GM21367 (cell line): ENCODE results near the gene LAMA4.

Source experiments
- ATAC-seq: cut with Tn5 transposase; IDR thresholded peaks from one replicate; pipeline ENCODE4 v1.9.1; 2021; ENCODE audit not compliant: unreplicated experiment

The LAMA4 gene

DNA sequence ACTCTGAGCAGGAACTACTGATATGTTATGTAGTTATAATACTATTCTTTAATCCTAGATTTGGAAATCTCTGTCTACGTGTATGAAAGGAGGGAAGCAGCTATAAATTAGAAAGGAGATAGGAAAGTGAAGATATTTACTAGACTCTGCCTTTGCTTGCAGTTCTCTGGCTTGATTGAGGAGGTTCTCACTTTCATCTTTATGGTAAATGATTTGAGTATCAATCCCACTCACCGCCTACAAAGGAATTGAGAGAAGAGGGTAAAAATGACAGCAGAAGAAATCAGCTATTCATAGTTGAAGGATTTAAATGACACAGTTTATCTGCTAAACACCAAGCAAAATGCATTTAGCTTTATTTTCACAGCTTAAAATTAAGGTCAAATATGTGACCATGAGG is 99.7 kb downstream of the LAMA4 start:
- ATAC-seq: no peak

DNA sequence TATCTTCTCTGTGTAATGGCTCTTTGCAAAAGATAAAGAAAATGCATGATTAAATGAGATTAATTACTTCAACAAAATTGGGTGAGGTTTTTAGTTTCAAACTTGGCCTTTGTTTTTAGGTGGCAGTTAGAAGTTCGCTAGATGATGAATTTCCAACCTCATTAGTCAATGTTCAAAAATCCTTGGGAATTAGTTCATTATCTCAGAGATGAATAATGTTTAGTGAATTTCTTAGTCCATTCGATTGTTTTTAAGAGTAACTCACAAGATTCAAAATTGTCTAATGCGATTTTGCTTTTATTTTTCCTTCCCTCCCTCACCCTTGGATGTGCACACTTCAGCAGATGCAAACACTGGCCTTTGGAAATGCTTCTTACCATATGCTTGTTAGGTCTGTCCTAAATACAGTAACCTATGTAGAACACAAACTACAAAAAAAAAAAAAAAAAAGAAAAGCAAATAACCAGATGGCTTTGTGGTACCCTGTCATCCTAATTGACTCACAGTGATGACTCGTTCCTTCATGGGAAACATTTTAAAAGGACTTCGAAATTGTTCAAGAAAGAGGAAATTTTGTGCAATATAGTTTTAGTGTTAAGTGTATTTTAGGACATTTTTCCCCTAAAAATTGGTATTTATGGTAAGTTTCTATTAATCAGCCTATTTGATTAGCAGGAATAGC is 100.3 kb downstream of the LAMA4 start:
- ATAC-seq: no peak

DNA sequence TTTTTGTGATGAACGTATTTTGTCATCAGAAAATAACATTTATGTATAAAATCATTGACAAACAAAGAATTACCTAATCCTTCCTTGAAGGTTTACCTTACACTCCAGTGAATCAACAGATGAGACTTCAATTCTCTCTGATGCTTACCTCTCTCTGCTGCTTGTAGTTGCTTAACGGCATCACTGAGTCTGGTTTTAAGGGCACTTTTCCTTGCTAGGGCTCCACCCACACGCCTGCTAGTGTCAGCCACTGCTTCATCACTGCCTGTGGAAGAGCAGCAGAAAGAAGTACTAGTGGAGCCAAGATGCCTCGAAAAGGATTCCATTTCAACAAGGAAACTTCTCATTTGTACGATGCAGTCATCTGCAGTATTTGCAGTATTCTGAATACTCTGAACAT is 104.0 kb downstream of the LAMA4 start:
- no peak for ATAC-seq

GRCh38 chr6:112149719-112150263 is 104.6 kb downstream of the LAMA4 start:
- no peak for ATAC-seq

- no peak for ATAC-seq
Observed at GRCh38 chr6:112149236-112149635, 105.1 kb downstream of the LAMA4 start.

DNA sequence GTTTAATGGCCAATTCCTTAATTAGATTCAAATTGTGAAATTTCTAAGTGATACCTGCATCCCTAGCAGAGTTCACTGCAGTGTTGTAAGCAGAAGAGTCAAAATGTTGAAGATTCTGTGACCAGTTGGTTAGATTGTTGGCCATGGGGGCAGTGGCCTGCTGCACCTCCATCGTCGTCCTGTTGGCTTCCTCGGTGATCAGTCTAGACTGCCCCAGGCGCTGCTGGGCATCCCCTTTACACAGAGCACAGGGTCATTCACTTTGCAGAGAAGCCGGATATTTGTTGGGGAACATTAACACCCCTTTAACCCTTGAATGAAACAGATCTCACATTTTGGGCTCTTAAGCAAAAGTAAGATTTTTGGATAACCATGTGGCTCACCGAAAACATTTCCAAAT is 106.3 kb downstream of the LAMA4 start:
- ATAC-seq: no peak

DNA sequence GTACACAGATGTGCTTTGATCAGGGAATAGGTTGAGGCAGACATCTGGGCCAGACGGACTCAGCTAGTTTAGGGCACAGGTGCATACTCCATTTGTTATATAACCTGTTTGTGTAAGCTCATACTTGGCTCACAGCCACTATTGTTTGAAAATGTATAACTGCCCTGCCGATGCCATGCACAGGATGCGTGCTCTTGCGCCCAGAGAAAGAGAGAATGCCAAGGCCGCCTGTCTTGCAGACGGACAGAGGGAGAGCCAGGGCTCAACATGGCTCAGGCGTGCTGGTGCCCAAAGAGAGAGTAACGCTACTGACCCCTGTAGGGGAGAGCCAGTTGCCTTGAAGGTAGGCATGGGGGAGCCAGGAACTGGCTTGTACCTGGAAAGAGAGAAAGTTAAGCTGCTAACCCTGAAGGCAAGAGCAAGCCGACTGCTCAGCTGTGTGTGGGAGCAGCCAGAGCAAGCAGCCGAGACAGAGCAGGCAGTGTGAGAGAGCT is 109.2 kb downstream of the LAMA4 start:
- ATAC-seq: no peak

DNA sequence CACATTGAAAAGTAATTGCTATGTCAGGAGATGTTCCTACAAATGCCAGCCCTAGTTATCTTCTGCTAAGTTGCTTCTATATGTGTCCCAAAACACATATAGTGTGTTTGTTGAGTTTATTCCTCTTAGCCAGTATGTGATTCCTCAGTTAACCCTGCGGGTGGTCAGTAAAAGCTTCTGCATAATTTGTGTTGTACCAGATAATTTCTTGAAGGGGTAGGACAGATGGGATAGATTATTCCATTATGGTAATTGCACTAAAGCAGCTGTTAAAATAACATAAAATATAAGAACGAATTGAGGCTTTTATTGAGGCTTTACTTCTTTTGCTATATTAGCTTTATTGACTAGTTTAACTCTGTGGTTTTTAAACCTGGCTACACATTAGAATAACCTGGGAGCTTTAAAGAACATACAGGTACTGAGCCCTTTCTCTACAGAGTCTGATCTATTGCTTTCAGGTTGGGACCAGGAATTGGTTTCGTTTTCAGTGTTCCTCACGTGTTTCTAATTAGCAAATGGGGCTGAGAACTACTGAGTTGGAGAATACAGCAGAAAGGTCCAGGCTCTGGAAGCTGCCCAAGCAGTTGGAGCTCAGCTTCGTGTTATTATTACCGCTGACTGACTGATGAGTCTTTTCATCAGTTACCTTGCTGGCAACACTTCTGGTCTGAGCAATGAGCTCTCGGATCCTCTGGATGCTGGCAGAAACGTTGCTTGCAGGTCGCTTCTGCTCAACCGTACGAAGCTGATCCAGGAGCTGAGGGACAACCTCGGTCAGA is 110.0 kb downstream of the LAMA4 start:
- no peak for ATAC-seq

- no peak for ATAC-seq
Observed at GRCh38 chr6:112141707-112142106, 112.7 kb downstream of the LAMA4 start.

- ATAC-seq: no peak
Observed at GRCh38 chr6:112139052-112139451, 115.3 kb downstream of the LAMA4 start.

GRCh38 chr6:112130878-112131277 is 123.5 kb downstream of the LAMA4 start:
- no peak for ATAC-seq

GRCh38 chr6:112128208-112128607 is 126.2 kb downstream of the LAMA4 start:
- no peak for ATAC-seq

DNA sequence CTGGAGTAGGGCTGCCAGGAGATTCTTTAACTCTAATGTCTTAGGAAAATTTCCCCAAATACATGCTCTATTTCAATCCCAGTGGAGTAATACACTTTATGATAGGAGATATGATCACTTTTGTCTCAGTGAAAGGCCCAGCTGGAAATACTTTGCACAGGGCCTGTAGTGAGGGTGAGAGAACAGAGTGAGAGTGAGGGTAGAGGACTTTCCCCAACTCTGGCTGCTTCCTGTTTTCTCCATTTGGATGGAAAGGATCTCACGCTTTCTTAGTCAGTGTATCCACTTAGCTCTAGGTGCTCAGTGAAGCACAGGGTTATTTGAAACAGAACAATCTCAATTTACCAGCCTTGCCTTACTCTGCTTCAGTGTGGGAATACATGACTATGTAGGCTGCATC is 130.4 kb downstream of the LAMA4 start:
- no peak for ATAC-seq

DNA sequence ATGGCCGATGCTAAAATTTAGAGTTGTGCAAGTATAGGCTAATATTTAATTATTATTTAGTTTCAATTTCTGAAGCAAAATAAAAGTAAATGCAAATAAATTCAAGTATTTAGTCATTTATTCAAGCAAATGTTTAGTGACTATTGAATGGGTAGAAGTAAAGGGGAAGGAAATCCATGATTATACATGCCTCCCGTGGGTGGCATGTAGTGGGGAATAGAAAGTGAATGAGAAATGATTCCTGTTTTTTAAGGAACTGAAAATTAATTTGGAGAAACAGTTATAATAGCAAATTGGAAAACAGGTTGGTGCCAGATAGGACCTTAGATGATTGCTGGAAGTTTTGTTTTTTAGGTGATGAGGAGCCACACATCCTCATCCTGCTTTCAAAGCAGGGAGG is 131.6 kb downstream of the LAMA4 start:
- no peak for ATAC-seq

DNA sequence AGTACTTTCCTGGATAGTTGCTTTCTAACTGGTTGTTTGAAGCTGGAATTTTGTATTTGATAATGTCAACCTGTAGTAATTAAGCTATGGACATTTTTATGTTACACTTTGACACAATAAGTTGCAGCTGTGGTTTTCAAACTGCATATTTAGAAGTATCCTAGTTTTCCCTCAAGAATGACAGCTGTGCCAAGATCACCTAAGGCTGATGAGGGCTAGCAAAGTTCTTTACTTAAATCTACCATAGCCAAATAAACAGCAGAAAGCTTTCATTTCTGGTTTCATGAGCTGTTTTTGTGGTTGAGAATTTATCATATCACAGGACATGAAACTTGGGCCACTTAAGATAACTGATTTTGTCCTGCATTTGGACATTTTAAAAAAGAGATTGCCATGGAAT is 136.3 kb downstream of the LAMA4 start:
- no peak for ATAC-seq

- no peak for ATAC-seq
Observed at GRCh38 chr6:112117554-112117953, 136.8 kb downstream of the LAMA4 start.

- ATAC-seq: no peak
Observed at GRCh38 chr6:112116221-112116620, 138.1 kb downstream of the LAMA4 start.

GRCh38 chr6:112114577-112115223 is 139.7 kb downstream of the LAMA4 start:
- ATAC-seq: no peak

DNA sequence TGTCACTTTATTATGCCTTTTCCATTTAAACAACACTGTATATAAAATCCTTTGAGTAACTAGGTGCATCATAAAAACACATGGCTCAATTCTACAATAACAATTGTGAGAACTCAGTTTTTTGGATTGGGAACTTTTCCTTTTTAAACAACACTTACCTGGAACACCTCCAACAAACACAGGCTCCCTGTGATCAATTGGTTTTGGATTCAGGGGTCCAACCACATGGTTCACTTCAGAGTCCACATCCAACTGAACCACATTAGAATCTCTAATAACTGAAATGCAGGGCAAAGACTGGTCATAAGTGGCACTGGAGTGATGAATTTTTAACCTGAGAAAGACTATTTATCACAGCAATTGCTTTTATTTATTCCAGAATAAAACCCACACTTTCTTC is 140.4 kb downstream of the LAMA4 start:
- ATAC-seq: no peak

GRCh38 chr6:112113431-112113830 is 140.9 kb downstream of the LAMA4 start:
- ATAC-seq: no peak

GRCh38 chr6:112109262-112109661 is 145.1 kb downstream of the LAMA4 start:
- no peak for ATAC-seq

DNA sequence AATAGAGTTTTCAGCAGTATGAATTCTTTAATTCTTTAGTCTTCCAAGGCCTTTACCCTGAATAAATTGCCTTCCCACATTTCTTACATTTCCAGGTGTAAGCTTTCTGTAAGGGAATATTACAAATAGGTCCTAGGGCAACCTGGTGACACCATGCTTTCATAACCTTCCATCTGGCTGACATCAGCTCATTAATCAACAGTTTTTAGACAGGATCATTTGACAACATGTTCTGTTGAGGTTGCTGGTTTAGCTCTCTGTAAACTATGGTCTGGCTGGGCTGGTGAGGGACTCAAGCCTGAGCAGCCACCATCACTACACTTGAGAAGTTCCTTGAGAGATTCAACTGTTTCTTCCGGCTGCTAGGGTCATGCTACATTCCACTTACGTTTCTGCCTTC is 147.8 kb downstream of the LAMA4 start:
- no peak for ATAC-seq
